HUDEP-2 (cell line): ENCODE measurements around the gene SPACA6.

ENCODE experiments used
- DNase-seq, 76 experiments: peaks; one replicate each; lab custom pipeline; 2025; ENCODE audit not compliant: unreplicated experiment in 76 of 76; lab: John Stamatoyannopoulos, UW

Gene SPACA6

GRCh38 chr19:51703575-51704515 lies 10.7 kb downstream of the SPACA6 start:
- peak in 75 of 76 experiments; percentile 74 to 99 (median 96) for DNase-seq

GRCh38 chr19:51704626-51705025 lies 11.5 kb downstream of the SPACA6 start:
- DNase-seq = no peak

- DNase-seq = no peak
Measured at GRCh38 chr19:51706296-51706695, 13.2 kb downstream of the SPACA6 start.

- no peak for DNase-seq
Measured at GRCh38 chr19:51706885-51707284, 13.8 kb downstream of the SPACA6 start.

- no peak for DNase-seq
Measured at GRCh38 chr19:51708811-51709210, 15.7 kb downstream of the SPACA6 start.

GRCh38 chr19:51709575-51709974 lies 16.4 kb downstream of the SPACA6 start:
- DNase-seq = no peak

- DNase-seq = no peak
Measured at GRCh38 chr19:51710163-51710562, 17.0 kb downstream of the SPACA6 start.

GRCh38 chr19:51711702-51712101 lies 18.6 kb downstream of the SPACA6 start:
- DNase-seq = no peak

GRCh38 chr19:51712461-51713081 lies 19.4 kb downstream of the SPACA6 start:
- peak in 4 of 76 experiments; percentile 12 to 43 (median 24) for DNase-seq

- no peak for DNase-seq
Measured at GRCh38 chr19:51713319-51714285, 20.5 kb downstream of the SPACA6 start.

GRCh38 chr19:51714848-51715247 lies 21.7 kb downstream of the SPACA6 start:
- DNase-seq = peak in 2 of 76 experiments; percentile 13 to 17

- no peak for DNase-seq
Measured at GRCh38 chr19:51715850-51716249, 22.7 kb downstream of the SPACA6 start.

- no peak for DNase-seq
Measured at GRCh38 chr19:51716925-51717324, 23.8 kb downstream of the SPACA6 start.

GRCh38 chr19:51719251-51719988 lies 26.3 kb downstream of the SPACA6 start:
- no peak for DNase-seq

GRCh38 chr19:51721905-51722304 lies 28.8 kb downstream of the SPACA6 start:
- no peak for DNase-seq

GRCh38 chr19:51722492-51722891 lies 29.4 kb downstream of the SPACA6 start:
- no peak for DNase-seq

- DNase-seq = no peak
Measured at GRCh38 chr19:51724543-51724942, 31.4 kb downstream of the SPACA6 start.

- peak in 13 of 76 experiments; percentile 7 to 62 (median 29) for DNase-seq
Measured at GRCh38 chr19:51726049-51726448, 32.9 kb downstream of the SPACA6 start.

GRCh38 chr19:51727349-51727880 lies 34.3 kb downstream of the SPACA6 start:
- peak in 38 of 76 experiments; percentile 6 to 74 (median 44) for DNase-seq

- DNase-seq = no peak
Measured at GRCh38 chr19:51729781-51730180, 36.7 kb downstream of the SPACA6 start.
